DOHH2 (cell line): Measurements from ENCODE around the gene SYNGR4.

Experiments
- H3F3A ChIP-seq: fragments of 200-600 bp; sonication (generic), shearing (Covaris generic); 2 replicates; pipeline ENCODE4 v1.6.0; 2016; ENCODE audit warnings: antibody characterized with exemption, mild to moderate bottlenecking; ENCODE audit not compliant: control insufficient read depth, insufficient read depth
- H3K27ac ChIP-seq: fragments of 200-600 bp; sonication (generic); 2 replicates; pipeline ENCODE4 v1.5.1; 2014; ENCODE audit warnings: low read depth, mild to moderate bottlenecking, low read length, moderate library complexity
- H3K27me3 ChIP-seq: fragments of 200-600 bp; sonication (generic); 2 replicates; pipeline ENCODE4 v1.6.1; 2014; ENCODE audit warnings: mild to moderate bottlenecking, low read length, mixed read lengths; ENCODE audit not compliant: control insufficient read depth
- H3K36me3 ChIP-seq: fragments of 200-600 bp; sonication (generic); 2 replicates; pipeline ENCODE4 v1.6.1; 2014; ENCODE audit warnings: mild to moderate bottlenecking, low read length, moderate library complexity, mixed read lengths; ENCODE audit not compliant: control insufficient read depth
- H3K4me1 ChIP-seq: fragments of 200-600 bp; sonication (generic); 2 replicates; pipeline ENCODE4 v1.6.1; 2014; ENCODE audit warnings: mild to moderate bottlenecking, low read length, mixed read lengths; ENCODE audit not compliant: control insufficient read depth
- H3K4me2 ChIP-seq: fragments of 200-600 bp; sonication (generic); 2 replicates; pipeline ENCODE4 v1.6.0; 2014; ENCODE audit warnings: mild to moderate bottlenecking, low read length, moderate library complexity
- H3K4me3 ChIP-seq: fragments of 200-600 bp; sonication (generic); 2 replicates; pipeline ENCODE4 v1.5.1; 2014; ENCODE audit warnings: mild to moderate bottlenecking, low read length, mixed read lengths
- H3K79me2 ChIP-seq: fragments of 200-600 bp; sonication (generic); 2 replicates; pipeline ENCODE4 v1.6.1; 2014; ENCODE audit warnings: mild to moderate bottlenecking, low read length, mixed read lengths; ENCODE audit not compliant: control insufficient read depth
- H3K9me2 ChIP-seq: fragments of 200-600 bp; sonication (generic); replicated peaks from 2 replicates; pipeline ENCODE4 v1.6.1; 2014; ENCODE audit warnings: mild to moderate bottlenecking, low read length, mixed read lengths; ENCODE audit not compliant: control insufficient read depth
- H3K9me3 ChIP-seq: fragments of 200-600 bp; sonication (generic); 2 replicates; pipeline ENCODE4 v1.6.1; 2014; ENCODE audit warnings: antibody characterized with exemption, low read length, mixed read lengths; ENCODE audit not compliant: control insufficient read depth, insufficient read depth
- H4K20me1 ChIP-seq: fragments of 200-600 bp; sonication (generic); 2 replicates; pipeline ENCODE4 v1.6.0; 2014; ENCODE audit warnings: low read depth, mild to moderate bottlenecking, antibody characterized with exemption, low read length, moderate library complexity; ENCODE audit not compliant: control insufficient read depth, insufficient read depth
- CTCF ChIP-seq: fragments of 200-600 bp; sonication (generic); IDR thresholded peaks from one replicate; pipeline ENCODE4 v1.5.1; 2014; ENCODE audit warnings: antibody characterized with exemption, mild to moderate bottlenecking, low read depth, low read length; ENCODE audit not compliant: poor library complexity, severe bottlenecking
- EZH2phosphoT487 ChIP-seq: fragments of 200-600 bp; sonication (generic); IDR thresholded peaks from 2 replicates; pipeline ENCODE4 v1.6.1; 2017; ENCODE audit warnings: borderline replicate concordance, mild to moderate bottlenecking, antibody characterized with exemption, low read length, moderate library complexity, mixed read lengths

Gene SYNGR4

GRCh38 chr19:48319647-48320541 lies 44.3 kb upstream of the SYNGR4 start:
- Histone ChIP-seq H3K4me1 (peaks cover 44% of the 10 kb centered on the region), H3F3A (peaks cover 12% of the 10 kb centered on the region), H3K79me2 (peaks cover 8% of the 10 kb centered on the region), H3K9me3 (no peaks in the 10 kb centered on the region), H3K4me3 (no peak overlapping the region), H4K20me1 (no peaks in the 10 kb centered on the region), H3K9me2 (no peaks in the 10 kb centered on the region), H3K4me2 (no peak overlapping the region; the same call in 1 of the 2 replicates), H3K27ac (no peak overlapping the region), H3K36me3 (no peaks in the 10 kb centered on the region; the same call in 1 of the 2 replicates), H3K27me3 (no peaks in the 10 kb centered on the region)
- TF ChIP-seq CTCF (peak; percentile 93), EZH2phosphoT487 (no peak)

- H3K9me2 ChIP-seq: no peaks in the 10 kb centered on the region
- no peaks in the 10 kb centered on the region for H3K9me3 ChIP-seq
- peak overlapping the region; percentile 84 for H3K4me3 ChIP-seq
- H3K27me3 ChIP-seq: no peaks in the 10 kb centered on the region
- H4K20me1 ChIP-seq: no peaks in the 10 kb centered on the region
- H3F3A ChIP-seq: peaks cover 12% of the 10 kb centered on the region
- peaks cover 16% of the 10 kb centered on the region for H3K79me2 ChIP-seq
- peak overlapping the region; percentile 99 for H3K4me2 ChIP-seq
- H3K27ac ChIP-seq: peak overlapping the region; percentile 93
- peaks cover 58% of the 10 kb centered on the region for H3K4me1 ChIP-seq
- TF ChIP-seq CTCF: no peak
- no peak for TF ChIP-seq EZH2phosphoT487
- no peaks in the 10 kb centered on the region; the same call in 1 of the 2 replicates for H3K36me3 ChIP-seq
These were observed 42.9 kb upstream of the SYNGR4 start for GRCh38 chr19:48321372-48321621.

- H3F3A ChIP-seq: peaks cover 12% of the 10 kb centered on the region
- no peaks in the 10 kb centered on the region for H3K9me3 ChIP-seq
- peak overlapping the region; percentile 99 for H3K4me2 ChIP-seq
- no peaks in the 10 kb centered on the region; the same call in 1 of the 2 replicates for H3K36me3 ChIP-seq
- H3K9me2 ChIP-seq: no peaks in the 10 kb centered on the region
- H3K79me2 ChIP-seq: peaks cover 17% of the 10 kb centered on the region
- H3K27ac ChIP-seq: peak overlapping the region; percentile 93
- H3K4me3 ChIP-seq: peak overlapping the region; percentile 84
- TF ChIP-seq CTCF (no peak), EZH2phosphoT487 (no peak)
- H4K20me1 ChIP-seq: no peaks in the 10 kb centered on the region
- H3K4me1 ChIP-seq: peaks cover 62% of the 10 kb centered on the region
- H3K27me3 ChIP-seq: no peaks in the 10 kb centered on the region
These were observed 42.3 kb upstream of the SYNGR4 start for GRCh38 chr19:48321622-48322591.
